Pancreas (tissue), 10 donors: Measurements from ENCODE around the gene TMTC4. TPM values are rescaled to one million over a fixed set of nuclear protein-coding genes. Genes with fewer than 3 reads are reported as not detected.

Experiments
- ATAC-seq, 4 donors: fragments of 200-7000 bp; cut with Tn5 transposase; one replicate each; pipeline versions ENCODE4 v1.8.0 to v1.9.1; 2020; ENCODE audit warnings: mild to moderate bottlenecking in 4 of 4, moderate library complexity in 4 of 4
- DNase-seq, 6 donors: peaks; one replicate each; pipeline ENCODE4 v3.0.0-alpha.2; 2020
- FAIRE-seq: peaks from 2 replicates; lab custom pipeline; 2012; peaks lifted over from hg19 to GRCh38; lab: Jason Lieb, UNC
- H3K27ac ChIP-seq, 4 donors: fragments of 200-600 bp; sonication (generic); 1 replicate in 3 of 4; 2 replicates in 1 of 4; pipeline versions ENCODE4 v1.5.0 to v1.8.0; 2020
- H3K27me3 ChIP-seq, 4 donors: fragments of 200-600 bp; one replicate each; pipeline ENCODE4 v1.8.0; 2021
- H3K36me3 ChIP-seq, 3 donors: fragments of 200-600 bp; sonication (generic) in 1 of 3; one replicate each; pipeline versions ENCODE4 v1.5.0 to v1.8.0; 2020 to 2021
- H3K4me1 ChIP-seq, 3 donors: fragments of 200-600 bp; one replicate each; pipeline ENCODE4 v1.8.0; 2021
- H3K4me3 ChIP-seq, 4 donors: fragments of 200-600 bp; sonication (generic) in 2 of 4; one replicate each; pipeline versions ENCODE4 v1.5.0 to v1.8.0; 2020 to 2021
- H3K9me3 ChIP-seq, 4 donors: fragments of 200-600 bp; one replicate each; pipeline ENCODE4 v1.8.0; 2021
- CTCF ChIP-seq, 4 donors: fragments of 200-600 bp; sonication (generic) in 3 of 4; IDR thresholded peaks; one replicate each; pipeline versions ENCODE4 v1.5.0 to v1.8.0; 2021; ENCODE audit warnings: antibody characterized with exemption in 4 of 4
- WGBS, 2 donors: extraction: QIAGEN DNeasy Blood & Tissue Kit; methylation state at CpG; one replicate each; pipeline ENCODE4 v1.1.7; 2013; 5-methylcytosine and 5-hydroxymethylcytosine counted together
- intact Hi-C, 3 donors: fragments of 100-400 bp; cut with DNase I; formaldehyde crosslinking; loops; one replicate each; pipeline versions ENCODE4 v1.11.1 to v1.14.2; 2022
- polyA plus RNA-seq, 2 donors: library from polyadenylated mRNA; stranded (reverse); fragments of 200-250 nt; gene quantifications; one replicate each; pipeline ENCODE4 v1.2.3, GENCODE V29; 2013
- total RNA-seq, 6 donors: library from RNA; stranded (reverse); fragmentation: NEBNext Ultra II Directional in 4 of 6; extraction: Animal tissue kit (Norgen Biotek cat#: 25700) in 4 of 6; gene quantifications; one replicate each; pipeline versions ENCODE4 v1.2.1 to v1.2.4, GENCODE V29; 2021 to 2023
- donor health status: healthy with polysubstance abuse.
- donor health status: DM: no; HTN: no; CAD: no; lungs with moderate emphysema.
- donor health status: DM: no; HTN: no; CAD: no.
- donor health status: control.
- donor health status: control.
- donor health status: Bipolar disorder and iron deficiency.
- donor health status: DM: yes; HTN: yes; CAD: no.
- donor health status: DM: no; HTN: no; CAD: no.
- donor health status: DM: no; HTN: no; CAD: no.
- donor health status: DM: yes; HTN: yes; CAD: no.

TMTC4 gene
- total and polyA plus RNA-seq, 8 donors, result 7.3 to 18.0 (median 13.7) TPM

GRCh38 chr13:100645382-100645781 lies 29.2 kb downstream of the TMTC4 start:
- ATAC-seq, result no peak
- Histone ChIP-seq H3K4me3 (no peak overlapping the region), H3K27me3 (no peaks in the 10 kb centered on the region), H3K36me3 (peaks cover 0 to 5% (median 0%) of the 10 kb centered on the region in 3 donors), H3K9me3 (no peaks in the 10 kb centered on the region), H3K4me1 (no peaks in the 10 kb centered on the region), H3K27ac (no peak overlapping the region)
- no peak for DNase-seq
- intact Hi-C loops, result no loop called here
- no peak for TF ChIP-seq CTCF (IDR thresholded peaks at IDR 0.05)
- 71 to 80% methylated on average over 7 of the region's 7 CpGs for WGBS, 2 donors
- FAIRE-seq, result no peak

GRCh38 chr13:100644371-100644770 lies 30.2 kb downstream of the TMTC4 start:
- intact Hi-C loops, result no loop called here
- TF ChIP-seq CTCF (IDR thresholded peaks at IDR 0.05), result no peak
- ATAC-seq (no peak), DNase-seq (no peak), FAIRE-seq (no peak)
- H3K4me1 ChIP-seq, result no peaks in the 10 kb centered on the region
- no peaks in the 10 kb centered on the region for H3K9me3 ChIP-seq
- H3K36me3 ChIP-seq, result peaks cover 0 to 5% (median 0%) of the 10 kb centered on the region in 3 donors
- H3K27me3 ChIP-seq, result no peaks in the 10 kb centered on the region
- no peak overlapping the region for H3K4me3 ChIP-seq
- no peak overlapping the region for H3K27ac ChIP-seq
- WGBS, 2 donors, result 90 to 93% methylated on average over 7 of the region's 7 CpGs

GRCh38 chr13:100637796-100638195 lies 36.8 kb downstream of the TMTC4 start:
- Histone ChIP-seq H3K27ac (no peak overlapping the region), H3K4me3 (no peak overlapping the region), H3K4me1 (no peaks in the 10 kb centered on the region), H3K36me3 (peaks cover 0 to 39% (median 10%) of the 10 kb centered on the region in 3 donors), H3K9me3 (no peaks in the 10 kb centered on the region), H3K27me3 (no peaks in the 10 kb centered on the region)
- no peak for TF ChIP-seq CTCF (IDR thresholded peaks at IDR 0.05)
- ATAC-seq, result no peak
- no peak for DNase-seq
- WGBS, 2 donors, result 68 to 69% methylated on average over 5 of the region's 5 CpGs
- intact Hi-C loops, result no loop called here
- no peak for FAIRE-seq

- Histone ChIP-seq H3K4me1 (no peaks in the 10 kb centered on the region), H3K27me3 (no peaks in the 10 kb centered on the region), H3K4me3 (no peak overlapping the region), H3K9me3 (no peaks in the 10 kb centered on the region), H3K27ac (no peak overlapping the region), H3K36me3 (peaks cover 0 to 39% (median 10%) of the 10 kb centered on the region in 3 donors)
- intact Hi-C loops, result no loop called here
- no peak for DNase-seq
- WGBS, 2 donors, result 90 to 95% methylated on average over 16 of the region's 16 CpGs
- no peak for ATAC-seq
- no peak for FAIRE-seq
- TF ChIP-seq CTCF (IDR thresholded peaks at IDR 0.05), result no peak
Measured at GRCh38 chr13:100637380-100637779, 37.2 kb downstream of the TMTC4 start.

GRCh38 chr13:100636441-100636840 lies 38.2 kb downstream of the TMTC4 start:
- Histone ChIP-seq H3K36me3 (peaks cover 0 to 36% (median 10%) of the 10 kb centered on the region in 3 donors), H3K4me1 (no peaks in the 10 kb centered on the region), H3K4me3 (no peak overlapping the region), H3K27ac (no peak overlapping the region), H3K9me3 (no peaks in the 10 kb centered on the region), H3K27me3 (no peaks in the 10 kb centered on the region)
- DNase-seq, result no peak
- FAIRE-seq, result no peak
- no peak for ATAC-seq
- 92 to 97% methylated on average over 7 of the region's 7 CpGs for WGBS, 2 donors
- no peak for TF ChIP-seq CTCF (IDR thresholded peaks at IDR 0.05)
- intact Hi-C loops, result no loop called here
